GM18526 (cell line): ENCODE data around the gene RCN2.

Source experiments
- POLR2A ChIP-seq: IDR thresholded peaks from 3 replicates; pipeline ENCODE4 v1.6.1; 2011; ENCODE audit not compliant: insufficient read length; ENCODE audit errors: extremely low read depth

RCN2 gene

GRCh38 chr15:76987276-76987675 is 55.7 kb downstream of the RCN2 start:
- TF ChIP-seq POLR2A: no peak

DNA sequence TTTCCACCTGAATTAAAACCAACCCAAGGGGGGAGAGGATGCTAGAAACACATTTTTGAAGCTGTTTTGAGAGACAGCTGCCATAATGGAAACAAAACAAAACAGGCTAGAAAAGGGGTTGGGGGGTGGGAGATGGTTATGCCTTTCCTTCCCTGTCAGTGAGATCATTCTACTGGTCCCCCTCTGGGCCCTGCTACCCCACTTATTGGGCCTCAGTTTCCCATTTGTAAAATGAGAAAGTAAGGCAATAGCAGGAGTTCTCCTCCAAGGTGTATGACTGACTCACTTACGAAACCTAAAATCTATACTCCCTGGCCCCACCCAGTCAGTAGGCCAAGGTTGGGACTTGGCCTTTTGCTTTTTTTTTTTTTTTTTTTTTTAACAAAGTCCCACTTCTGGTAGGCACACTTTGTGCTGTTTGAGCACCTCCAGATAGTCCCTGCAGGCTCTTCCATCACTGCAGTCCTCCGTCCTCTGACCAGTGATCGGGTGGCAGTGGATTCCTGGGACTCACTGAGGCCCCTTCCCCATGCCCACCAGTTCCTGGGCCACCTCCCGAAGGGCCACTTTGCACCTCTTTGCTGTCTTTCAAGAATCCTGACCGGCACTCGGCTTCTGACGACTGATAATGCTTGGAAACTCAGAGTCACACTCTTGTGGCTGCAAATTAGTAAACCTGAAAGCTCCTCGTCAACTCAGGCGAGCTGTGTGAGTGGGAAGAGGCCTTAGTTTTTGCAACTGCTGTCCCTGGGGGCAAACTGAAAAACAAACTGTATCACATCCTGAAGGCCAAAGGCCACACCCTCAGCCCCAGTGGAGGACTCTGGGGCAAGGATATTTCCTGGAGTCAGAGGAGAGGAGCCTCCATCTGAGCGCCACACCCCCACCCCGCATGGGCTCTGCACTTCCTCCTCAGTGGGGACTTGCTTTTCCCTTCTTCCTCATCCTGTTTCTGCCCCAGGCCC is 56.6 kb downstream of the RCN2 start:
- TF ChIP-seq POLR2A: no peak

DNA sequence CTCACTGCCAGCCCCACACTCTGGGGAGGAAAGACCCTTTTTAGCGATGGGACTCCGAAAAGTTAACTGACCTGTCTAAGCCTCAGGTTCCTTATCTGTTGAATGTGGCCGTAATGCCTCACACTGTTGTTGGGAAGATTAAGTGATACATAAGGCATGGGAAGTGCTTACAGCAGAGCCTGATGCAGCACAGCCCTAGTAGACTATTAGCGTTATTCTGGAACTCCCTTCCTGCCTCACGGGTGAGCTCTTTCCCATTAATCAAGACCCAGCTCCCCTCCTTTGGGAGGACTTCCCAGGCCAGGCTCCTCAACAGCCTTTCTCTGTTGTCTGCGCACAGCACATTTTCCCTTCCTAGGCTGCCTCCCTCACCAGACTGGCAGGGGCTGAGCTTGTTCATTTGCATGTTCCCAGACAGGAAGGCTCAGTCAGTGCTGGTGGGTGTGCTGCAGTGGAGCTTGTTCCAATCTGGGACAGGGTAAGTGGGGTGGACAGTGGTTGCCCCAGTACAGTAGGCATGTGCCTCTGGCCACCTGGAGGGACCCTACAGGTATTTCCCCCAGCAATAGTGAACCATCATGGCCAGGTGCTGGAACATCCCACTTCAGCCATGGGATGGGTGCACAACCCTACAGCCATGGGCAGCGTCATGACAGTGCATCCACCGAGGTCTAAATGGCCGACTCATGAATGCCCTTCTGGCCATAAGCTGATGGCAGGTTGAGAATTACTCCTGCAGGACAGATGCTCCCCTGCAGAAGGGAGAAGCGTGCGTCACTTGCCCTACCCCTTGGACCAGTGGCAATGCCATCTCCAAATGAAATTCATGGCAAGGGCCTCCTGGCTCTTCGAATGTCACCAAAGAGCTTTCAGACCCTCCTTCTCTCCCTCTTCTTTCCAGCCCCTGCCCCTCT is 57.6 kb downstream of the RCN2 start:
- TF ChIP-seq POLR2A: no peak

DNA sequence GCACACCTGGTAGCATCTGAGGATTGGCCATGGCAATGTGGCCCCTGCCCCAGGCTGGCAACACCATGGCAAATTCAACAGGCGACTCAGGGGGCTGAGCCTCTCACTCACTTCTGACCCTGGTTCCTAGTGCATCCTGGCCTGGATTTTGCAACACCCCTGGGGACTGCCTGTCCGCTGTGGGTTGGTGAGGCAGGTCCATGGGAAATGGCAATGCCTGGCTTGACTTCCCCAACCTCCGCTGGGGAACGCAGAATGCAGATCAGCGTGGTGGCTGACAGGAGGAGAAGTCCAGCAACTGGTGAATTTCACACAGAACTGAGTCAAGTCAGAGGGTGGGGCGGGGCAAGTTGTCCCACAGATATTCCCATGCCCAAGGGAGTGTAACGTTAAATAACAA is 59.5 kb downstream of the RCN2 start:
- no peak for TF ChIP-seq POLR2A

DNA sequence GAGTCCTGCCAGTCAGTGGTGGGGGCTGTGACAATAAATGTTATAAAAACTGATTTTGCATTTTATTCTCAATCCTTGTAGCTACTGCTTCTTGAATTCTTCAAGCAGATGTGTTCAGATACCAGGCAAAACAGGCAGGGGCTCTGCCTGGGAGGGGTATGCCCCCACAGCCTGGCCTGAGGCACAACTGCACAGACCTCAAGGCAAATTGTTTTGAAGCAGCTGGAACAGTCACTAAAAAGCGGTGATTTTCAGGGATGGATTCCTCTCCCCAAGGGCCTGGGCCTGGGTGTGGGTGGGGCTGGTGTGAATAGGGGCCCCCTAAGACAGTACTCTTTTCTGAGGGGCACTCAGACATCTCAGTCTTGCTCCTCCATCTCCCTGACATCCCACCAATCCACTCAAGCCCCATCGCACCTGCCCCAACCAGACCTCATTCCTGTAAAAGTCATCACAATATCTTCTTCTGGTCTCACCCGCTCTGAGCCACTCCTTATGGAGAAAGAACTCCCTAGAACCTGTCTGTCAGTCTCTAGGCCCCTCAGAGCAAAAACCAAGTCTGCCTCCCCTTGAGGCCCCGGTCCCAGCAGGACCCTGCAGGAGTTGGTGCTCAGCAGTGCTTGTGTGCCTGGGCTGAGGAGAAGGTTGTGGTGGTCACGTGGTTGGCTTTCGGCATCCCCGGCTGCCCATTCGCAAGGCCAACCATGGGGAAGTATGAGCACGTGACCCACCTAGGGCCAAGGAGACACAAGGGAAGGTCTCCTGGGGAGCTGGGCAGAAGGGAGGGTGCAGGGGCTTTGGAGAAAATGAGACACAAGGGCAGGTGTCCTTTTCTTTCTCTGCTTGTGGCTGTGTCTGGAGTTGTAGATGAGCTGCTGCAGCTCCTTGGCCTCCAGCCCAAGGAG is 60.4 kb downstream of the RCN2 start:
- no peak for TF ChIP-seq POLR2A

DNA sequence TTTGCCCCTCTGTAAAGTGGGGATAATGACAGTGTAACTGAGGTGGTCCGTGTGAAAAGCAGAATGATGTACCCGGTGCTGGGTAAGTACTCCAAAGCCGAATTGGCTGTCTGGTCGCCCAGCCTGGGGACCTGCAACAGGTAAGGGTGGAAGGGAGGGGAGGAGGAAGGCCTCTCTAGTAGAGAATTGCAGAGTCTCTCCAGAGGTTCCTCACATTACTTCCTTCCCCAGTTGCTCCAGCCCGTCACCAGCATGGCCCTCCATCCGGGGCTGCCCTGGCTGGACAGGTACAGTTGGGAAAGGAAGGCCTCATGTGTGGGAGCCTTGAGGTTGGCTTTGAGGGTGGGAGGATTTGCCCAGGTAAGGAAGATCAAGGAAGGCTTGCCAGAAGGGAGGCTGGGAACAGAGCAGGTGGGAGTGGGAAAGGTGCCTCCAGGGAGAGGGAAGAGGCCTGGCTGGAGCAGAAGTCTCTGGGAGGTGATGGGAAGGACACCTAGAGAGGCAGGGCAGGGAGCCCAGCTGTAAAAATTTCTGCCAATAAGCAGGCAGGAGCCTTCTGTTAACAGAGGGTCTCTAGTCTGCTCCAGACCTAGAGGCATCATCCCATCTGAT is 61.7 kb downstream of the RCN2 start:
- TF ChIP-seq POLR2A: no peak

- no peak for TF ChIP-seq POLR2A
Measured at GRCh38 chr15:76994001-76994400, 62.5 kb downstream of the RCN2 start.

GRCh38 chr15:76994496-76994895 is 62.9 kb downstream of the RCN2 start:
- no peak for TF ChIP-seq POLR2A

- TF ChIP-seq POLR2A: peak; percentile 65
Measured at GRCh38 chr15:76994971-76995945, 63.7 kb downstream of the RCN2 start, which contains the start of gene PSTPIP1. TSS of gene PSTPIP1 (plus strand) at chr15:76995126. CDS start at chr15:76995574, 448 bp downstream.

GRCh38 chr15:76996076-76996525 is 64.6 kb downstream of the RCN2 start:
- TF ChIP-seq POLR2A: no peak

DNA sequence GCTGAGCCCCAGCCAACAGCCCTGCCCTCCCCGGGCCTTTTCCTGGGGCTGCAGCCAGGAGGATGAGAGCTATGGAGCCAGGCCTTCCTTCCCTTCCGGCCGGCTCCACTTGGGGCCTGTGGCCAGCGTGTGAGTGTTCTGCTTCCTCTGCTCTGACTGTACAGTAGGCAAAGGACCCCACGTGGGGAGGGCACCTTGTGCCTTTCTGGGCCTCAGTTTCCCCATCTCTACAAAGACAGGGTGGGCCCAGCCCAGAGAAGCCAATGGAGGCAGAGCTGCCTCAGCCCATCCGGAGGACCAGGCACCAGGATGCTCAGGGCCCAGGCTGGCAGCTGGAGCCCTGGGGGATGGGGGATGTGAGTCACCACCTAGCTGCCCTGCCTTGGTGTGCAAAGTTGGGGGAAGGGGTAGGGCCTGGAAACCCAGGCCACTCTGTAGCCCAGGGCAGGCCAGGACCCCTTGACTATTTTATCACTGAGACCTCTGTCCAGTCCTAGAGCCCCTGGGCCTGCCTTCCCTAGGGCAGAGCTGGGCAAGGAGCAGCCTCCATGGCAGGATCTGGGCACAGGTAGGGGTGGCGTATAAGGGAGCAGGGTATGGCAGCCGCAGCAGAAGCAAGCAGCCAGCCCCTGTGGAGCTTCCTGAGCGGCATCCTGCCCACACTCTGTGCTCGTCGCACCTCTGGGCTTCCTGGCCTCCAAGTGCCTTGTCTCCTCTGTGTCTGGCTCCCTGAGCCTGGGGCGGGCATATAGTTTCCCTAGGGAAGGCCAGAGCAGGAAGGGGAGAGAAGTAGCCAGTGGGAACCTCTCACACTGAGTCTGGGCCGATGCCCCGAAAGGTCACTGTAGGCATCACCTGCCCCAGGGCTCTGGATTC is 65.2 kb downstream of the RCN2 start:
- no peak for TF ChIP-seq POLR2A

DNA sequence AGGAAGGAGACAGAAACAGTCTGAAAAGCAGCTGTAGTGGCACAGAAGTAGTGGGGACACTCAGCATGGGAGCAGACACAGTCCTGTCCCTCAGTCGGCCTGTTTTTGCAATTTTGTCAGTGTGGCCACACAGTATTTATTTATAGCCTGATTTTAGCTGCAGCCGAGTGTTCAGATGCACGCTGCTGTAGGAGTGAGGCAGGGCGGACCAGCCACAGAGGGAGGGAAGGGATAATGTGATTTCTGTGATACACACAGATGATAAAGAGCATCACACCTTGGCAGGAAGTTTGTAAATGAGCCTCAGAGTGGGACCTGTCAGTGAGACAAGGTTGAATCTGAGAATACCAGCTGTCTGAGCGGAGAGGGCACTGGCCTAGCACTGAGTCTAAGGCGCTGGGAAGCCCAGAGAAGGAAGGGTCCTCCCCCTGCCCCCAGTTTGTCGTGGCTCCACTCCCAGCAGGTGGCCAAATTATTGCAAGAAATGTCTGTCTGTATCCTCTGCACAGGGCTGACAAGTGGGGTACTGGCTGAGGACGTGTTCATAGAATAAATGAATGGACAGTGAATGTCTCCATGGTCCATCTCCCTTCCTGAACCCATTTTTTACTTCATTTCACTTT is 67.2 kb downstream of the RCN2 start:
- TF ChIP-seq POLR2A: no peak

GRCh38 chr15:76999996-77000395 is 68.4 kb downstream of the RCN2 start:
- no peak for TF ChIP-seq POLR2A
